Measurements from ENCODE around the gene PSME3IP1.

PSME3IP1 gene

DNA sequence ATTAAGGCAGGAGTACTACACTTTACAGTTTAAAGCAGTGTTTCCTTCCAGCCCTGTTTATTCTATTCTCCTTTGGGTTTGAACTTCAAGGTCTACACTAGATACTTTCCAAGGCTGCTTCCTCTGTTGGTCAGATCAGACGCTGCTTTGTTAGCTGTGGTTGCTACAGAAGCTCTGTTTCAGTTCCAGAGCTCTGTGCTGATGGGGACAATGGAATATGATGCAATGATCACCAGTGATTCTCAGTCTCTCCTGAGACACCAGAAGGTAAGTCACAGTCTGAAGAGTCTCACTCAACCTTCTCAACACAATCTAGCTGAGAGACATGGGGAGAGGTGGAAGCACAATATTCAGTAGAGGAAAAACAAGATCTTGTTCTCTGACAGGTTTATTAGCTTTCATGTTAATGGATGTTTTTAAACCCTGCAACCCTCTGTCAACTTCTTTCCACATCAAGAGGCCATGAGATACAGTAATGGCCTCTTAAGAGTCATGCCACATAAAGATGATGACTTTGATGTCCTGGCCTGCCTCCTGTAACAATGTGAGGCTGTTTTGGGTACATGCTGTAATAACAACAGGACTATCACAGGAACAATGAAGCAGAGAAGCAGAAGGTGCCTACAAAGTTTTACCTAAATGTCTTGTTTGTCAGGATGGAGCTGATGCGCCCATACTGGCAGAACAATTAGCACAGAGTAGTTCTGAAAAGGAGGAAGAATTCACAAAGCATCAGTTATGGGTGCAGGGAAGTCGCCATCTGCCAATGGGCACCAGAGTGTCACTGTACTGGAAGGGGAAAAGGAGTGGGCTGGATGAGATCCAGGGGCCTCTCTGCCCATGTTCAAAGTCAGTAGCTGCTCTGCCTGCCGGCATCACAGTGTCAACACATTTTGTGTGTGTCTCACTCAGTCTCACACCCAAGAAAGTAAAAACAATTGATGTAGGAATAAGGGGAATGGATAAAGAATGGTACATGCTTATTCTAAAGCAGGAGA, 33.4 kb downstream of the PSME3IP1 start:
- Histone ChIP-seq H4K20me1 (ENCODE audit: insufficient read depth, low read length) (no peaks in the 10 kb centered on the region), H3K4me2 (ENCODE audit: low read length) (no peak overlapping the region), H3K36me3 (ENCODE audit: insufficient read depth, low read length) (peaks cover 54% of the 10 kb centered on the region), H3F3A (ENCODE audit: insufficient read depth, low read length) (no peaks in the 10 kb centered on the region), H3K27me3 (ENCODE audit: insufficient read depth, low read length) (no peaks in the 10 kb centered on the region), H3K4me1 (ENCODE audit: insufficient read depth, low read length, severe bottlenecking) (peaks cover 5% of the 10 kb centered on the region), H3K27ac (ENCODE audit: low read depth, low read length, poor library complexity, severe bottlenecking) (no peak overlapping the region), H3K9me2 (ENCODE audit: low read depth, low read length) (no peaks in the 10 kb centered on the region), H3K9me3 (ENCODE audit: low read length) (no peaks in the 10 kb centered on the region), H3K4me3 (ENCODE audit: low read depth, low read length, poor library complexity, severe bottlenecking) (no peak overlapping the region), H3K79me2 (ENCODE audit: insufficient read depth, low read length) (no peaks in the 10 kb centered on the region), H2AFZ (ENCODE audit: low read length) (no peak overlapping the region), H3K9ac (ENCODE audit: low read length) (no peak overlapping the region)
- TF ChIP-seq, protein P1, sequence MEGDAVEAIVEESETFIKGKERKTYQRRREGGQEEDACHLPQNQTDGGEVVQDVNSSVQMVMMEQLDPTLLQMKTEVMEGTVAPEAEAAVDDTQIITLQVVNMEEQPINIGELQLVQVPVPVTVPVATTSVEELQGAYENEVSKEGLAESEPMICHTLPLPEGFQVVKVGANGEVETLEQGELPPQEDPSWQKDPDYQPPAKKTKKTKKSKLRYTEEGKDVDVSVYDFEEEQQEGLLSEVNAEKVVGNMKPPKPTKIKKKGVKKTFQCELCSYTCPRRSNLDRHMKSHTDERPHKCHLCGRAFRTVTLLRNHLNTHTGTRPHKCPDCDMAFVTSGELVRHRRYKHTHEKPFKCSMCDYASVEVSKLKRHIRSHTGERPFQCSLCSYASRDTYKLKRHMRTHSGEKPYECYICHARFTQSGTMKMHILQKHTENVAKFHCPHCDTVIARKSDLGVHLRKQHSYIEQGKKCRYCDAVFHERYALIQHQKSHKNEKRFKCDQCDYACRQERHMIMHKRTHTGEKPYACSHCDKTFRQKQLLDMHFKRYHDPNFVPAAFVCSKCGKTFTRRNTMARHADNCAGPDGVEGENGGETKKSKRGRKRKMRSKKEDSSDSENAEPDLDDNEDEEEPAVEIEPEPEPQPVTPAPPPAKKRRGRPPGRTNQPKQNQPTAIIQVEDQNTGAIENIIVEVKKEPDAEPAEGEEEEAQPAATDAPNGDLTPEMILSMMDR (IDR thresholded peaks at IDR 0.05; ENCODE audit: low read length): no peak
- no peak for TF ChIP-seq EZH2 (IDR thresholded peaks at IDR 0.05; ENCODE audit: borderline replicate concordance, low read length)

DNA sequence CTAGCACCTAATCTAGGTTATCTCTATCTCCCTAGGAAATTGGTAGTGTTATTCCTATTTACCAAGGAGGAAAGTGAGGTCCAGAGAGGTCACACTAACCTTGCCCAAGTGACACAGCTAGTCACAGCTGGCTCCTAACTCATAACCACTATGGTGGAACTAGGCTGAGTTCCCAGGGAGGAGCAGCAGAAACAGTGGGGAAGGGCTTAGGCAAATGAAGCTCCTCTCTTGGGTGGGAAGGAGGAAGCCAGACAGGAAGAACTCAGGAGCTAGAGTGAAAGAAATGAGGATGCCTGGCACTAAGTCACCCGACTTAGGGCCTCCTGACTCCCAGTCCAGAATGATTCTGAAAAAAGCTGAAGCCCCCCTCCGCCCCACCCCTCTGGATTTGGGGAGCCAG, 34.5 kb downstream of the PSME3IP1 start:
- H3K4me2 ChIP-seq (ENCODE audit: low read length): no peak overlapping the region
- no peak overlapping the region for H3K4me3 ChIP-seq (ENCODE audit: low read depth, low read length, poor library complexity, severe bottlenecking)
- no peaks in the 10 kb centered on the region for H3K9me2 ChIP-seq (ENCODE audit: low read depth, low read length)
- H3K9ac ChIP-seq (ENCODE audit: low read length): no peak overlapping the region
- H3K4me1 ChIP-seq (ENCODE audit: insufficient read depth, low read length, severe bottlenecking): peaks cover 7% of the 10 kb centered on the region
- peaks cover 44% of the 10 kb centered on the region for H3K36me3 ChIP-seq (ENCODE audit: insufficient read depth, low read length)
- no peaks in the 10 kb centered on the region for H4K20me1 ChIP-seq (ENCODE audit: insufficient read depth, low read length)
- no peaks in the 10 kb centered on the region for H3K9me3 ChIP-seq (ENCODE audit: low read length)
- H3K79me2 ChIP-seq (ENCODE audit: insufficient read depth, low read length): no peaks in the 10 kb centered on the region
- TF ChIP-seq, protein P1 (IDR thresholded peaks at IDR 0.05; ENCODE audit: low read length): no peak
- no peak for TF ChIP-seq EZH2 (IDR thresholded peaks at IDR 0.05; ENCODE audit: borderline replicate concordance, low read length)
- H3F3A ChIP-seq (ENCODE audit: insufficient read depth, low read length): no peaks in the 10 kb centered on the region
- H2AFZ ChIP-seq (ENCODE audit: low read length): no peak overlapping the region
- no peak overlapping the region for H3K27ac ChIP-seq (ENCODE audit: low read depth, low read length, poor library complexity, severe bottlenecking)
- H3K27me3 ChIP-seq (ENCODE audit: insufficient read depth, low read length): no peaks in the 10 kb centered on the region

DNA sequence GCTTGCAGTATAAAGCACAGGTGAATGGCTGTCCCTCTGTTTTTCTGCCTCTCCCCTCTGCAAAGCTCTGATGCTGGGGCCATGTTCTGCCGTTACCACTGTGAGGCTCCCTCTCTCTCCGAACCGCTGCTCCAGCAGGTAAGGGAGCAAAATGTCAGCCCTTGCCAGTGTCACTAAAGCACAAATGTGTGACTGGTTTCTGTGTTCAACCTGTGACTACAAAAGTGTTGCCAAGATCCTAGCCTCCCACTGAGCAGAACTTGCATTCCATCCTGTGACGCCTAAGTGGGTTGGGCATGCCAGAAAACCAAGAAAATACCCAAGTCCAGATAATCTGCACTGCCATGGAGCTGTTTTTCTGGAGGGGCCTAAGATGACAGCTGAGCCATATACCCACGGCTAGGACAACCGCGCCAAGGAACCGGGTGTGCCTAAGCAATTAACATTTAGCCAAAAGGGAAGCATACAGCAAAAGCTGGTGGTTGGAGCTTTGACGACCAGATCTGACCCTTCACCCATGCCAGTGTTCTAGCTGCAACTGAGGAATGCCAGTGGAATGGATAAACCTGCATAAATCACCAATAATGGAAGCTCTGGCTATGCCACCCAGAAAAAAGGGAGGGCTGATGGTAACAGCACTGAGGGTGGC, 35.0 kb downstream of the PSME3IP1 start:
- Histone ChIP-seq H4K20me1 (ENCODE audit: insufficient read depth, low read length) (no peaks in the 10 kb centered on the region), H3K4me1 (ENCODE audit: insufficient read depth, low read length, severe bottlenecking) (peaks cover 7% of the 10 kb centered on the region), H3K4me2 (ENCODE audit: low read length) (no peak overlapping the region), H3K9me3 (ENCODE audit: low read length) (no peaks in the 10 kb centered on the region), H3F3A (ENCODE audit: insufficient read depth, low read length) (no peaks in the 10 kb centered on the region), H3K9me2 (ENCODE audit: low read depth, low read length) (no peaks in the 10 kb centered on the region), H2AFZ (ENCODE audit: low read length) (no peak overlapping the region), H3K79me2 (ENCODE audit: insufficient read depth, low read length) (no peaks in the 10 kb centered on the region), H3K27ac (ENCODE audit: low read depth, low read length, poor library complexity, severe bottlenecking) (no peak overlapping the region), H3K36me3 (ENCODE audit: insufficient read depth, low read length) (peaks cover 38% of the 10 kb centered on the region), H3K4me3 (ENCODE audit: low read depth, low read length, poor library complexity, severe bottlenecking) (no peak overlapping the region), H3K27me3 (ENCODE audit: insufficient read depth, low read length) (no peaks in the 10 kb centered on the region), H3K9ac (ENCODE audit: low read length) (no peak overlapping the region)
- no peak for TF ChIP-seq EZH2 (IDR thresholded peaks at IDR 0.05; ENCODE audit: borderline replicate concordance, low read length)
- TF ChIP-seq, protein P1 (IDR thresholded peaks at IDR 0.05; ENCODE audit: low read length): no peak

Data from OCI-LY1 (cell line).